Measurements from ENCODE around the gene RBP3. TPM values are rescaled to one million over a fixed set of nuclear protein-coding genes. Genes with fewer than 3 reads are reported as not detected.

The RBP3 gene
- total RNA-seq, 2 experiments from 2014 or later, result not detected

DNA sequence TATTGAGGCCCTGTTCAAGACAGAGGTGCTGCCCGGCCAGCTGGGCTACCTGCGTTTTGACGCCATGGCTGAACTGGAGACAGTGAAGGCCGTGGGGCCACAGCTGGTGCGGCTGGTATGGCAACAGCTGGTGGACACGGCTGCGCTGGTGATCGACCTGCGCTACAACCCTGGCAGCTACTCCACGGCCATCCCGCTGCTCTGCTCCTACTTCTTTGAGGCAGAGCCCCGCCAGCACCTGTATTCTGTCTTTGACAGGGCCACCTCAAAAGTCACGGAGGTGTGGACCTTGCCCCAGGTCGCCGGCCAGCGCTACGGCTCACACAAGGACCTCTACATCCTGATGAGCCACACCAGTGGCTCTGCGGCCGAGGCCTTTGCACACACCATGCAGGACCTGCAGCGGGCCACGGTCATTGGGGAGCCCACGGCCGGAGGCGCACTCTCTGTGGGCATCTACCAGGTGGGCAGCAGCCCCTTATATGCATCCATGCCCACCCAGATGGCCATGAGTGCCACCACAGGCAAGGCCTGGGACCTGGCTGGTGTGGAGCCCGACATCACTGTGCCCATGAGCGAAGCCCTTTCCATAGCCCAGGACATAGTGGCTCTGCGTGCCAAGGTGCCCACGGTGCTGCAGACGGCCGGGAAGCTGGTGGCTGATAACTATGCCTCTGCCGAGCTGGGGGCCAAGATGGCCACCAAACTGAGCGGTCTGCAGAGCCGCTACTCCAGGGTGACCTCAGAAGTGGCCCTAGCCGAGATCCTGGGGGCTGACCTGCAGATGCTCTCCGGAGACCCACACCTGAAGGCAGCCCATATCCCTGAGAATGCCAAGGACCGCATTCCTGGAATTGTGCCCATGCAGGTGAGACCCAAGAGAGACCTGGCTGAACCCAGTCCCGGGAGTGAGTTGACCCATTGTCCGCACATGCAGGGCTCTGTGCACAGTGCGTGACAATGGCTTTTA lies 2.8 kb downstream of the RBP3 start:
- Mint-ChIP-seq H3K4me1 (no peaks in the 10 kb centered on the region), H3K4me3 (no peak overlapping the region), H3K27me3 (no peaks in the 10 kb centered on the region), H3K36me3 (ENCODE audit: low read depth) (no peaks in the 10 kb centered on the region), H3K27ac (no peak overlapping the region), H3K9me3 (ENCODE audit: low read depth) (no peaks in the 10 kb centered on the region)
- ATAC-seq (no peak), DNase-seq (no peak)
- intact Hi-C loops (cut with DNase I, micrococcal nuclease), result no loop called here
- CTCF ChIA-PET, result no interaction called here
- POLR2A ChIA-PET, result no interaction called here

DNA sequence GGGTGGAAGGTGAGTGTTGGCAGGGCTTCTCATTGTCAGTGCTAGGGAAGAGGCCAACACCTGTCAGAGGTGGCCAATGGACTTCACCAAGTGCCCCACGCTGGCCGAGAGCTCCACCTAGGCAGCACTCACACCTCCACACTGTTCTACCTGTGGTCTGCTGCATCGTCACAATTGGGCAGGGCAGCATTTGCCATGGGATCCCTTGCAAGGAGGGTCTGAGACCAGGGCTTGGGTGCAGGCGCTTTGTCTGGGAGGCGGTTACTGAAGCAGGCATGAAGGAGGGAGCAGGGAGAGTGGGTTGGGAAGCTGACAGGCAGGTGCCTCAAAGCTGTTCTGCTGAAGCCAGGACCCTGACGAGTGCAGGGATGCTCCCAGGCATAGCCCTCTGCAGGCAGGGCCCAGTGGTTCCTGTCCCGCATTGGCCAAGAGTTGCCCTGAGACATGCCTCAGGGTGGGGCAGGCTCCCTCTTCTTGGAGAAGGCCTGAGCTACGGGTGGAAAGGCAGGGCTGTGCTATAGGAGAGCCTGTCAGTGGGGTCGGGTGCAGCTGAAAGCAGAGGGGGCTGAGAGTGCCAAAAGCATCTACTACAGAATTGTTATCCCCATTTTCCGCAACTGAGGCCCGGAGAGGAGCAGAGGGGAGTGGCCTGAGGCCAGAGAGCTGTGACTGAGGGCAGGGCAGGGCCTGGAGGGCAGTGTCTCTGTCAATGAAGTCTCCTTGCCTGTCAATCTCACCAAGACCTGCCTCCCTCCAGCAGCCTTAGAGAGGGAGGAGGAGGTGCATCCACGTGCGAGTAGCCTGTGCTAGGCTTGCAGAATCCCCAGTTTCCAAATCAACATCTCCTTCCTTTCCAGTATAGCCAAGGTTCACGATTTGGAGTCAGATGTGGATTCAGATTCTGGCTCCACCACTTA lies 4.0 kb downstream of the RBP3 start:
- POLR2A ChIA-PET, result no interaction called here
- DNase-seq (no peak), ATAC-seq (no peak)
- no peaks in the 10 kb centered on the region for H3K27me3 Mint-ChIP-seq
- no peaks in the 10 kb centered on the region for H3K4me1 Mint-ChIP-seq
- no peaks in the 10 kb centered on the region for H3K9me3 Mint-ChIP-seq (ENCODE audit: low read depth)
- CTCF ChIA-PET, result interaction anchor here (0.6 to 1.8 kb wide), 3 partner anchors 11 to 327 kb away, joined by 4 to 8 read pairs (median 5); no protein-coding TSS in a partner anchor
- H3K4me3 Mint-ChIP-seq, result no peak overlapping the region
- intact Hi-C loops (cut with DNase I, micrococcal nuclease), result no loop called here
- H3K36me3 Mint-ChIP-seq (ENCODE audit: low read depth), result no peaks in the 10 kb centered on the region
- no peak overlapping the region for H3K27ac Mint-ChIP-seq

GRCh38 chr10:47353351-47353750 lies 5.2 kb downstream of the RBP3 start:
- Mint-ChIP-seq H3K27ac (no peak overlapping the region), H3K9me3 (ENCODE audit: low read depth) (no peaks in the 10 kb centered on the region), H3K27me3 (no peaks in the 10 kb centered on the region), H3K4me1 (no peaks in the 10 kb centered on the region), H3K4me3 (no peak overlapping the region), H3K36me3 (ENCODE audit: low read depth) (no peaks in the 10 kb centered on the region)
- intact Hi-C loops (cut with DNase I, micrococcal nuclease), result no loop called here
- POLR2A ChIA-PET, result no interaction called here
- CTCF ChIA-PET, result interaction anchor here (1.2 to 1.8 kb wide), 3 partner anchors 9 to 328 kb away, joined by 3 to 8 read pairs (median 5); no protein-coding TSS in a partner anchor
- ATAC-seq (no peak), DNase-seq (no peak)

DNA sequence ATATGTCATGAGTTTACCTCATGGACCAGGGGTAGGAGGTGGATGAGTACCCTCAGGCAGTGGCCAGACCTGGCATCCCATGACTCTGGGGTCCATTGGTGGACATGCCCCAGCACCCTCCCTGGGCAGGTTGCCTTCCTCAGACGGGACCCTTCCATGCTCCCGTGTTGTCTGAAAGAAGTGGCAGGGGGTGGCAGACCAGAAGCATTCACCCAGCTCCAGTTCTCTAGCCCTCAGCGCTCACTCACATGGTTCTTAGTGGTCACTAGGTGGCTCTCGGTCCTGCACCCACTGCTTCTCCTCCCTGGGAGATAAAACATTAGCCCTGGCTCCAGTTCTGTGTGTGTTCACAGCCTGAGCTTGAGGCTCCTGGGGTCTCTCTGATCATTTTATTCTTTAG lies 6.0 kb downstream of the RBP3 start:
- Mint-ChIP-seq H3K27me3 (no peaks in the 10 kb centered on the region), H3K27ac (no peak overlapping the region), H3K4me1 (no peaks in the 10 kb centered on the region), H3K9me3 (ENCODE audit: low read depth) (no peaks in the 10 kb centered on the region), H3K36me3 (ENCODE audit: low read depth) (no peaks in the 10 kb centered on the region), H3K4me3 (no peak overlapping the region)
- intact Hi-C loops (cut with DNase I, micrococcal nuclease), result no loop called here
- POLR2A ChIA-PET, result no interaction called here
- CTCF ChIA-PET, result interaction anchor here (1.2 to 1.8 kb wide), 3 partner anchors 8 to 329 kb away, joined by 3 to 8 read pairs (median 5); no protein-coding TSS in a partner anchor
- no peak for ATAC-seq
- no peak for DNase-seq

DNA sequence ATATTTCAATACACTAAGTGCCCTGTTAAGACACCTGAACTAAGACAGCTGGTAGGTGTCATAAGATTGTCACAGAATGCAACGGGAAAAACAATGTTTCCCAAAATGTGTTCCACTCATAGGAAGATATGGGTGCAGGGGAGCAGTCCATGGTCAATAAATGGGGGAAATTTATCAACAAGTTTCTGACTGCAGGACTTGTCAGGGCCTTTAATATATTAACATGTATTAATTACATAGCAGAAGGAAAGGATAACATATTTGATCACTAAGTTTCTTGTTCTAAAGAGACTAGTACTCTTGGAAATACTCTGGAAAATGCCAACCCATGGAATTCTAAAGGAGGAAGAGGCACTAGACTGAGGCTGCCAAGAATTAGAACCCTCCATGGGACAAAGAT lies 6.7 kb downstream of the RBP3 start:
- intact Hi-C loops (cut with DNase I, micrococcal nuclease), result no loop called here
- H3K27me3 Mint-ChIP-seq, result no peaks in the 10 kb centered on the region
- no peaks in the 10 kb centered on the region for H3K36me3 Mint-ChIP-seq (ENCODE audit: low read depth)
- DNase-seq, result no peak
- no peak overlapping the region for H3K27ac Mint-ChIP-seq
- ChIA-PET POLR2A (no interaction called here), CTCF (no interaction called here)
- no peak overlapping the region for H3K4me3 Mint-ChIP-seq
- no peak for ATAC-seq
- no peaks in the 10 kb centered on the region for H3K9me3 Mint-ChIP-seq (ENCODE audit: low read depth)
- no peaks in the 10 kb centered on the region for H3K4me1 Mint-ChIP-seq

- ATAC-seq, result no peak
- Mint-ChIP-seq H3K4me1 (no peaks in the 10 kb centered on the region), H3K9me3 (ENCODE audit: low read depth) (no peaks in the 10 kb centered on the region), H3K27ac (no peak overlapping the region), H3K36me3 (ENCODE audit: low read depth) (no peaks in the 10 kb centered on the region), H3K4me3 (no peak overlapping the region), H3K27me3 (no peaks in the 10 kb centered on the region)
- CTCF ChIA-PET, result interaction anchor here (1.0 kb wide), 1 partner anchor 16 kb away, joined by 3 read pairs; no protein-coding TSS in a partner anchor
- intact Hi-C loops (cut with DNase I, micrococcal nuclease), result no loop called here
- POLR2A ChIA-PET, result no interaction called here
- no peak for DNase-seq
Observed at GRCh38 chr10:47356708-47357107, 8.5 kb downstream of the RBP3 start.

DNA sequence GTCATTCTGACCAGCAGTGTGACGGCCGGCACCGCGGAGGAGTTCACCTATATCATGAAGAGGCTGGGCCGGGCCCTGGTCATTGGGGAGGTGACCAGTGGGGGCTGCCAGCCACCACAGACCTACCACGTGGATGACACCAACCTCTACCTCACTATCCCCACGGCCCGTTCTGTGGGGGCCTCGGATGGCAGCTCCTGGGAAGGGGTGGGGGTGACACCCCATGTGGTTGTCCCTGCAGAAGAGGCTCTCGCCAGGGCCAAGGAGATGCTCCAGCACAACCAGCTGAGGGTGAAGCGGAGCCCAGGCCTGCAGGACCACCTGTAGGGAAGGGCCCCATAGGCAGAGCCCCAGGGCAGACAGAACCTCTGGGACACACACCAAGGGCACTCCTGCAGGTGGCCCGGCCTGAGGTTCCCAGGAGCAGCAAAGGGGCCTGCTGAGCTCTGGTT lies 9.0 kb downstream of the RBP3 start:
- intact Hi-C loops (cut with DNase I, micrococcal nuclease), result no loop called here
- ChIA-PET CTCF (interaction anchor here (1.2 kb wide), 1 partner anchor 17 kb away, joined by 3 read pairs; no protein-coding TSS in a partner anchor), POLR2A (no interaction called here)
- no peak overlapping the region for H3K27ac Mint-ChIP-seq
- no peaks in the 10 kb centered on the region for H3K9me3 Mint-ChIP-seq (ENCODE audit: low read depth)
- ATAC-seq (no peak), DNase-seq (no peak)
- no peaks in the 10 kb centered on the region for H3K4me1 Mint-ChIP-seq
- no peak overlapping the region for H3K4me3 Mint-ChIP-seq
- no peaks in the 10 kb centered on the region for H3K27me3 Mint-ChIP-seq
- no peaks in the 10 kb centered on the region for H3K36me3 Mint-ChIP-seq (ENCODE audit: low read depth)

DNA sequence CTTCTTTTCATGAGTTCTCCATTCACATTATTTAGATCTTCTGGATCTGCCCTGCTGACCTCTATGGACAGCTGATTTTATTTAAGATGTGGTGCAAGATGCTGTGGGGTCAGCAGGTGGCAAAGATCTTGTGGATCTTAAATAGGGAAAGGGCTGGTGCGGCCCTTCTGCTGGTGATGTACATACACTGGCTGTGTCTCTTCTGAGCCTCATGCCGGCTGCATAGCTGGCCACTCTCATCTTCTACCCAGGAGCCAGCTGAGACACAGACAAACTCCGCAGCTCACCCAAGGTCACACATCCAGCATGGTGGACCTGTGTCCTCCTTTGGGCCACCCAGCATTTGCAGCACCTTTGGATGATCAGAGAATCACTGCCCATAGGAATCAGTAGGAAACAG lies 9.7 kb downstream of the RBP3 start:
- H3K9me3 Mint-ChIP-seq (ENCODE audit: low read depth), result no peaks in the 10 kb centered on the region
- H3K4me3 Mint-ChIP-seq, result no peak overlapping the region
- intact Hi-C loops (cut with DNase I, micrococcal nuclease), result no loop called here
- H3K27ac Mint-ChIP-seq, result no peak overlapping the region
- H3K36me3 Mint-ChIP-seq (ENCODE audit: low read depth), result no peaks in the 10 kb centered on the region
- POLR2A ChIA-PET, result no interaction called here
- ATAC-seq (no peak), DNase-seq (no peak)
- no peaks in the 10 kb centered on the region for H3K27me3 Mint-ChIP-seq
- CTCF ChIA-PET, result interaction anchor here (0.6 to 1.2 kb wide), 2 partner anchors 17 to 335 kb away, joined by 3 read pairs; no protein-coding TSS in a partner anchor
- H3K4me1 Mint-ChIP-seq, result no peaks in the 10 kb centered on the region

DNA sequence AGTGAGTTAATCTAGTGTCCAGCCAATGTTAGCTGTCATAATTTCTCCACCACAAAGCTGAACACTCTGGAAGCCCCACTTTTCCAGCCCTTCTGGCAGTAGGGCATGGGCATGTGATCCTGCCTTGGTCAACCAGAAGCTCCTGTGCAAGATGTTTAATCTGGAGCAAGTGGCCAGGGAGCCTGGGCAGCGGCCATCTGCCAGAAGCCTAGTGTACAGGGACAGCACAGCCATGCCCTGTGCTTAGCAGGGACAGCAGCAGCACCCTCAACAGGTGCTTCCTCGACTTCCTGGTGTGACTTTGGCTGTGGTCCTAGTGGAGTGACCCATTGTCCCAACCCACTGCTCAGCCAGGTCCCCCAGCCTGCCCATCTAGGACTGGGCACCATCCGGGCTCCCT lies 10.3 kb downstream of the RBP3 start:
- no peak for DNase-seq

GRCh38 chr10:47359101-47359500 lies 10.9 kb downstream of the RBP3 start:
- Mint-ChIP-seq H3K27me3 (no peaks in the 10 kb centered on the region), H3K9me3 (ENCODE audit: low read depth) (no peaks in the 10 kb centered on the region), H3K36me3 (ENCODE audit: low read depth) (no peaks in the 10 kb centered on the region), H3K27ac (no peak overlapping the region), H3K4me1 (no peaks in the 10 kb centered on the region), H3K4me3 (no peak overlapping the region)
- intact Hi-C loops (cut with DNase I, micrococcal nuclease), result no loop called here
- ChIA-PET CTCF (interaction anchor here (0.9 to 1.2 kb wide), 2 partner anchors 9 to 19 kb away, joined by 3 read pairs; no protein-coding TSS in a partner anchor), POLR2A (no interaction called here)
- ATAC-seq (no peak), DNase-seq (no peak)

More for the DNA sequence above, 10.3 kb downstream of the RBP3 start:
- no peaks in the 10 kb centered on the region for H3K36me3 Mint-ChIP-seq (ENCODE audit: low read depth)
- H3K27ac Mint-ChIP-seq, result no peak overlapping the region
- no peaks in the 10 kb centered on the region for H3K9me3 Mint-ChIP-seq (ENCODE audit: low read depth)
- no peaks in the 10 kb centered on the region for H3K4me1 Mint-ChIP-seq
- no peak overlapping the region for H3K4me3 Mint-ChIP-seq
- H3K27me3 Mint-ChIP-seq, result no peaks in the 10 kb centered on the region
- ChIA-PET POLR2A (no interaction called here), CTCF (interaction anchor here (0.9 to 1.2 kb wide), 3 partner anchors 9 to 18 kb away, joined by 3 read pairs; no protein-coding TSS in a partner anchor)
- ATAC-seq, result no peak
- intact Hi-C loops (cut with DNase I, micrococcal nuclease), result no loop called here

DNA sequence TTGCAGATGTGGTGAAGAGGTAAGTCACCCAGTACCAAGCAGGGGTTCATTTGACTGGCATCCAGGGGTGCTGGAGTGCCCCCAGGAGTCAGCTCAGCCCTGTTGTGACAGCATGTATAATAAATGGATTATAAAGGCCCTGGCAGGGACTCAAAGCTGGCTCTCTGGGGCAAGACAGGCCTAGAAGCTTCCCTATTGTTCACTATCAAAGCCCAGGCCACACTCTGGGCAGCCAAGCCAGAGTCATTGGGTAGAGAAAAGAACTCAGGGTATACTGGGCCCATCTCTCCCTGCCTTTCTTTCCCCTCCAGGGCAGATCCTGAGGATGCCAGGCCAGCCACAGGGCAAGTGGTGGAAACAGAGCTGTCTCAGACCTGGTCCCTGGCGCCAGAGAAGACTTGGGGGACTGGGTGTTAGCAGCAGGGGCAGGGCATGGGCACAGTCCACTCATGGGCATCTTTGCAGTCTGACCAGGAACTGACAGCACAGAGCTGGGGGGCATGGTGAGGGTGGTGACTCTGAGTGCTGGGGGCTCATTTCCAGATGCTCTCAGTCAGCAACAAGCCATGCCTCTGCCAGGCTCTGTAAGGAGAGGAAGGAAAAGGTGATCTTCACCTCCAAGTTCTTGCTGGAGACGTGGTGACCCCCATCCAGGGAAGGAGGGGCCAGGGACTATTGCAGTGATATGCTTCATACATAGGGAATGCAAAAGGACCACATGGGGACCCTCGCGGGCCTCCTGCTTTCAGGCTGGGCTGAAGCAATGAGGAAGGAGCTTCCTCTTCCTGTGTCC lies 11.7 kb downstream of the RBP3 start:
- Mint-ChIP-seq H3K27ac (no peak overlapping the region), H3K27me3 (peaks cover 2% of the 10 kb centered on the region), H3K36me3 (ENCODE audit: low read depth) (no peaks in the 10 kb centered on the region), H3K4me1 (no peaks in the 10 kb centered on the region), H3K4me3 (no peak overlapping the region), H3K9me3 (ENCODE audit: low read depth) (no peaks in the 10 kb centered on the region)
- intact Hi-C loops (cut with DNase I, micrococcal nuclease), result no loop called here
- no peak for DNase-seq
- no peak for ATAC-seq
- POLR2A ChIA-PET, result no interaction called here
- CTCF ChIA-PET, result interaction anchor here (1.0 kb wide), 1 partner anchor 18 kb away, joined by 3 read pairs; no protein-coding TSS in a partner anchor

All from activated CD4-positive, alpha-beta T cell treated with anti-CD3 and anti-CD28 coated beads for 36 hours (primary cell).